ENCODE results near the gene MLF2.

DNA sequence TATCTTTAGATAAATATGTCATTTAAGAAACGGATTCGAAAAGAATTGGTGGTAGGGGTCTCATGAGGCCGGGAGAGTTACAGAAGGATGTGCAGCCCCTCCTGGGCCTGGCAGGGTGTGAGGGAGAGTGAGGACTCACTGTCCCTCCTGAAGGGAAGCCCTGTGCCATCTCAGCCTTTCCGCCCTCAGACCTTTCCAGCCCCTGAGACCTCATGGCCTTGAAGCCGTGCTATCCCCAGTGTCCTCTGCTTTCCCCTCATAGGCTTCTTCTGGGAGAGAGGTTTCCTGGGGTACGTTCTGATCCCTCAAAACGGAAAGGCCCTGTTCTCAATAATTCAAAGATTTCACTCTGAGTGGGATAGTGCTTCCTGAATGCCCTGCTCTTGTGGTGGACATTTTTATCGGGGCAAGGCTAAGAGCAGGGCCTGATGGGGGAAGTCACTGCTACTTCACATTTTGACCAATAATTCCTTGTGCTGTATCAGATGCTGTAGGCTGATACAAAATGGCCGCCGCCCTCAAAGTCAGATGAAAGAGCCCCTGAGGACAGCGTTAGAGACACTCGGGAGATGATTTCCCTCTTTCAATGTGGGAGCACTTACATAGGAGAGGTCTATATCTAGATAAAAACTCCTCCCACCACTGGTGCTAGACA is 37.7 kb upstream of the MLF2 start:
- TF ChIP-seq, protein P1, sequence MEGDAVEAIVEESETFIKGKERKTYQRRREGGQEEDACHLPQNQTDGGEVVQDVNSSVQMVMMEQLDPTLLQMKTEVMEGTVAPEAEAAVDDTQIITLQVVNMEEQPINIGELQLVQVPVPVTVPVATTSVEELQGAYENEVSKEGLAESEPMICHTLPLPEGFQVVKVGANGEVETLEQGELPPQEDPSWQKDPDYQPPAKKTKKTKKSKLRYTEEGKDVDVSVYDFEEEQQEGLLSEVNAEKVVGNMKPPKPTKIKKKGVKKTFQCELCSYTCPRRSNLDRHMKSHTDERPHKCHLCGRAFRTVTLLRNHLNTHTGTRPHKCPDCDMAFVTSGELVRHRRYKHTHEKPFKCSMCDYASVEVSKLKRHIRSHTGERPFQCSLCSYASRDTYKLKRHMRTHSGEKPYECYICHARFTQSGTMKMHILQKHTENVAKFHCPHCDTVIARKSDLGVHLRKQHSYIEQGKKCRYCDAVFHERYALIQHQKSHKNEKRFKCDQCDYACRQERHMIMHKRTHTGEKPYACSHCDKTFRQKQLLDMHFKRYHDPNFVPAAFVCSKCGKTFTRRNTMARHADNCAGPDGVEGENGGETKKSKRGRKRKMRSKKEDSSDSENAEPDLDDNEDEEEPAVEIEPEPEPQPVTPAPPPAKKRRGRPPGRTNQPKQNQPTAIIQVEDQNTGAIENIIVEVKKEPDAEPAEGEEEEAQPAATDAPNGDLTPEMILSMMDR (IDR thresholded peaks at IDR 0.05; ENCODE audit: poor library complexity), result no peak
- no peak for TF ChIP-seq EZH2phosphoT487 (IDR thresholded peaks at IDR 0.05; ENCODE audit: low read depth, severe bottlenecking, unreplicated experiment)
- TF ChIP-seq EZH2 (IDR thresholded peaks at IDR 0.05; ENCODE audit: borderline replicate concordance), result no peak
